HepG2 (cell line): ENCODE results near the gene CHN2. TPM values are rescaled to one million over a fixed set of nuclear protein-coding genes. Genes with fewer than 3 reads are reported as not detected.
A peak's percentile ranks its signal among the peaks of the same experiment; 100 is the strongest.

Experiments
- ARID5B ChIP-seq: IDR thresholded peaks from 2 replicates; pipeline ENCODE4 v1.4.0; 2020; ENCODE audit warnings: mild to moderate bottlenecking, missing genetic modification reagents
- BORCS8-MEF2B ChIP-seq: sonication (generic); formaldehyde crosslinking; IDR thresholded peaks from 2 replicates; pipeline ENCODE4 v1.8.0; 2022; ENCODE audit warnings: mild to moderate bottlenecking, missing genetic modification reagents
- FOXA3 ChIP-seq: IDR thresholded peaks from 2 replicates; pipeline ENCODE4 v1.6.1; 2016; ENCODE audit warnings: missing genetic modification reagents, missing compliant biosample characterization
- GABPB1 ChIP-seq: IDR thresholded peaks from 2 replicates; pipeline ENCODE4 v1.6.1; 2016; ENCODE audit warnings: mild to moderate bottlenecking, missing genetic modification reagents, moderate library complexity, missing compliant biosample characterization
- HNF4A ChIP-seq: sonication (generic); formaldehyde crosslinking; IDR thresholded peaks from 2 replicates; pipeline ENCODE4 v1.4.0; 2020; ENCODE audit warnings: missing genetic modification reagents
- HNRNPLL ChIP-seq: fragments of 200-400 bp; formaldehyde crosslinking; IDR thresholded peaks from 2 replicates; pipeline ENCODE4 v1.6.1; 2017; ENCODE audit warnings: mild to moderate bottlenecking, low read depth, low read length; ENCODE audit not compliant: poor library complexity, severe bottlenecking
- MTF1 ChIP-seq: sonication (generic); formaldehyde crosslinking; IDR thresholded peaks from 2 replicates; pipeline ENCODE4 v1.5.0; 2020; ENCODE audit warnings: missing genetic modification reagents
- MYNN ChIP-seq: sonication (generic); formaldehyde crosslinking; IDR thresholded peaks from 2 replicates; pipeline ENCODE4 v1.4.0; 2020; ENCODE audit warnings: mild to moderate bottlenecking, low read depth, missing genetic modification reagents
- NFATC3 ChIP-seq: sonication (generic); formaldehyde crosslinking; IDR thresholded peaks from 2 replicates; pipeline ENCODE4 v1.5.1; 2020; ENCODE audit warnings: mild to moderate bottlenecking, missing genetic modification reagents
- REXO4 ChIP-seq: sonication (generic); formaldehyde crosslinking; IDR thresholded peaks from 2 replicates; pipeline ENCODE4 v1.8.0; 2022; ENCODE audit warnings: missing genetic modification reagents, mild to moderate bottlenecking, borderline replicate concordance
- RFXAP ChIP-seq: sonication (generic); formaldehyde crosslinking; IDR thresholded peaks from 2 replicates; pipeline ENCODE4 v1.4.0; 2020; ENCODE audit warnings: missing genetic modification reagents, borderline replicate concordance
- RXRA ChIP-seq: sonication (generic); formaldehyde crosslinking; IDR thresholded peaks from 2 replicates; pipeline ENCODE4 v1.5.1; 2020; ENCODE audit warnings: missing genetic modification reagents
- XRCC5 ChIP-seq: fragments of 200-400 bp; formaldehyde crosslinking; optimal IDR thresholded peaks from 2 replicates; pipeline ENCODE3; 2017; ENCODE audit warnings: mild to moderate bottlenecking, low read length
- ZBTB7B ChIP-seq: sonication (generic); formaldehyde crosslinking; IDR thresholded peaks from 2 replicates; pipeline ENCODE4 v1.4.0; 2020; ENCODE audit warnings: missing genetic modification reagents
- ZFP91 ChIP-seq: sonication (generic); formaldehyde crosslinking; IDR thresholded peaks from 2 replicates; pipeline ENCODE4 v1.9.0; 2022; ENCODE audit warnings: missing genetic modification reagents, mild to moderate bottlenecking, borderline replicate concordance
- ZFX ChIP-seq: sonication (generic); formaldehyde crosslinking; IDR thresholded peaks from 2 replicates; pipeline ENCODE4 v1.4.0; 2020; ENCODE audit warnings: mild to moderate bottlenecking, low read depth, missing genetic modification reagents, moderate library complexity
- ZKSCAN8 ChIP-seq: IDR thresholded peaks from 2 replicates; pipeline ENCODE4 v1.6.1; 2016; ENCODE audit warnings: borderline replicate concordance, missing genetic modification reagents, missing compliant biosample characterization
- ZMYM4 ChIP-seq: sonication (generic); formaldehyde crosslinking; IDR thresholded peaks from 2 replicates; pipeline ENCODE4 v1.8.1; 2023; ENCODE audit warnings: mild to moderate bottlenecking, missing genetic modification reagents
- ZNF282 ChIP-seq: fragments of 450-650 bp; IDR thresholded peaks from 2 replicates; pipeline ENCODE4 v1.6.1; 2018; ENCODE audit not compliant: partially characterized antibody
- ZNF30 ChIP-seq: sonication (generic); formaldehyde crosslinking; IDR thresholded peaks from 2 replicates; pipeline ENCODE4 v1.5.0; 2020; ENCODE audit warnings: mild to moderate bottlenecking, missing genetic modification reagents
- ZNF350 ChIP-seq: sonication (generic); formaldehyde crosslinking; IDR thresholded peaks from 2 replicates; pipeline ENCODE4 v1.4.0; 2020; ENCODE audit warnings: mild to moderate bottlenecking, low read depth, missing genetic modification reagents, borderline replicate concordance
- ZNF501 ChIP-seq: sonication (generic); formaldehyde crosslinking; IDR thresholded peaks from 2 replicates; pipeline ENCODE4 v1.5.1; 2020; ENCODE audit warnings: mild to moderate bottlenecking, moderate library complexity, missing genetic modification reagents
- ZNF572 ChIP-seq: sonication (generic); formaldehyde crosslinking; IDR thresholded peaks from 2 replicates; pipeline ENCODE4 v1.5.1; 2020; ENCODE audit warnings: mild to moderate bottlenecking, missing genetic modification reagents
- ZNF639 ChIP-seq: conservative IDR thresholded peaks from 2 replicates; pipeline ENCODE4 v1.6.1; 2018; ENCODE audit warnings: missing genetic modification reagents
- ZNF713 ChIP-seq: sonication (generic); formaldehyde crosslinking; IDR thresholded peaks from 2 replicates; pipeline ENCODE4 v1.4.0; 2020; ENCODE audit warnings: mild to moderate bottlenecking, missing genetic modification reagents
- polyA plus RNA-seq, 8 experiments: library from polyadenylated mRNA; depleted of rRNA in 3 of 8; stranded (reverse) in 7 of 8; unstranded in 1 of 8; fragments of >200 nt; fragmentation: Illumina TruSeq in 4 of 8; extraction: Trizol in 4 of 8; gene quantifications; 2 replicates each; pipeline versions ENCODE4 v1.2.1 to v1.2.3, GENCODE V29; 2011 to 2016; ENCODE audit warnings: low read depth in 4 of 8, missing spikeins in 1 of 8, mixed read lengths in 1 of 8; ENCODE audit not compliant: insufficient read depth in 1 of 8
- total RNA-seq, 5 experiments: library from RNA; depleted of rRNA; stranded (reverse); fragments of >200 nt; fragmentation: Illumina TruSeq; extraction: Trizol; gene quantifications; 2 replicates each; pipeline ENCODE4 v1.2.3, GENCODE V29; 2016; ENCODE audit warnings: low read depth in 1 of 5

Gene CHN2
- total and polyA plus RNA-seq, 2 of the 13 experiments (the other 11 are each of a cell fraction or from before 2014, with no cell fraction given), result 23.5 to 30.5 TPM

- TF ChIP-seq BORCS8-MEF2B (CRISPR knock-in tag) (peak; percentile 46; the same call in 1 of the 2 replicates), ZNF30 (CRISPR knock-in tag) (no peak), ZNF282 (no peak), NFATC3 (CRISPR knock-in tag) (no peak), XRCC5 (peak; percentile 84), MYNN (CRISPR knock-in tag) (no peak), HNF4A (CRISPR knock-in tag) (peak; percentile 98), ZFX (CRISPR knock-in tag) (peak; percentile 74), ZKSCAN8 (peak; percentile 72; the same call in 1 of the 2 replicates), ZNF572 (CRISPR knock-in tag) (no peak), RFXAP (no peak), ZNF713 (CRISPR knock-in tag) (0 out of 2 replicates have a peak, but pooled peaks have one; percentile 26), FOXA3 (CRISPR knock-in tag) (peak; percentile 82), REXO4 (no peak), ZNF501 (CRISPR knock-in tag) (0 out of 2 replicates have a peak, but pooled peaks have one; percentile 46), ZNF350 (CRISPR knock-in tag) (peak; percentile 90), ZMYM4 (peak; percentile 91), RXRA (CRISPR knock-in tag) (peak; percentile 76), GABPB1 (CRISPR knock-in tag) (peak; percentile 24; the same call in 1 of the 2 replicates), ZBTB7B (CRISPR knock-in tag) (peak; percentile 87), ZFP91 (peak; percentile 77), HNRNPLL (no peak), ZNF639 (CRISPR knock-in tag) (no peak), ARID5B (CRISPR knock-in tag) (peak; percentile 97), MTF1 (no peak)
Observed at GRCh38 chr7:29228289-29229011, 33.9 kb downstream of the CHN2 start (continued).
